Neuron (in vitro differentiated cells): Measurements from ENCODE around the gene NAT8.
"Not testable (repeated sequence)": the region's sequence is repeated elsewhere in the genome, so short reads cannot be mapped to it uniquely, and the experiment has no call there.

Experiments used
- H2AFZ ChIP-seq: one replicate; pipeline ENCODE4 v1.6.1; 2013; ENCODE audit warnings: low read depth, mild to moderate bottlenecking, inconsistent platforms, low read length, moderate library complexity
- H3K27me3 ChIP-seq: one replicate; pipeline ENCODE4 v1.6.1; 2013; ENCODE audit warnings: low read length; ENCODE audit not compliant: insufficient read depth
- H3K36me3 ChIP-seq: one replicate; pipeline ENCODE4 v1.6.1; 2013; ENCODE audit warnings: low read length; ENCODE audit not compliant: insufficient read depth
- H3K4me1 ChIP-seq: one replicate; pipeline ENCODE4 v1.6.1; 2013; ENCODE audit warnings: low read length; ENCODE audit not compliant: insufficient read depth
- H3K4me3 ChIP-seq: 2 replicates; pipeline ENCODE4 v1.5.1; 2013; ENCODE audit warnings: mild to moderate bottlenecking, low read length, moderate library complexity
- H3K9me3 ChIP-seq: one replicate; pipeline ENCODE4 v1.6.1; 2013; ENCODE audit warnings: low read length

The NAT8 gene

GRCh38 chr2:73642338-73643018, at the start of gene NAT8:
NAT8 (minus strand) TSS chr2:73642422; CDS start chr2:73641628, 794 bp downstream.
- Histone ChIP-seq H3K36me3 (no peaks in the 10 kb centered on the region), H3K27me3 (no peaks in the 10 kb centered on the region), H3K4me1 (peaks cover 7% of the 10 kb centered on the region), H3K9me3 (peaks cover 5% of the 10 kb centered on the region), H3K4me3 (no peak within 1 kb of the TSS), H2AFZ (no peak within 1 kb of the TSS)

- H3K4me1 ChIP-seq, H2AFZ ChIP-seq, H3K4me3 ChIP-seq, H3K36me3 ChIP-seq, H3K9me3 ChIP-seq, H3K27me3 ChIP-seq: not testable (repeated sequence)
These were observed 48.3 kb upstream of the NAT8 start for GRCh38 chr2:73690372-73691088.

GRCh38 chr2:73688494-73688893, 46.3 kb upstream of the NAT8 start:
- not testable (repeated sequence) for H3K36me3 ChIP-seq, H3K4me1 ChIP-seq, H2AFZ ChIP-seq, H3K4me3 ChIP-seq, H3K9me3 ChIP-seq
- H3K27me3 ChIP-seq, result peaks cover 10% of the 10 kb centered on the region

- Histone ChIP-seq H3K9me3 (no peaks in the 10 kb centered on the region), H3K4me3 (no peak overlapping the region), H3K4me1 (no peaks in the 10 kb centered on the region), H3K27me3 (peaks cover 4% of the 10 kb centered on the region), H2AFZ (no peak overlapping the region), H3K36me3 (no peaks in the 10 kb centered on the region)
These were observed 43.7 kb upstream of the NAT8 start for GRCh38 chr2:73685764-73686438.

GRCh38 chr2:73684905-73685304, 42.7 kb upstream of the NAT8 start:
- not testable (repeated sequence) for H3K27me3 ChIP-seq, H3K4me3 ChIP-seq, H3K9me3 ChIP-seq, H3K36me3 ChIP-seq, H3K4me1 ChIP-seq, H2AFZ ChIP-seq

GRCh38 chr2:73684325-73684724, 42.1 kb upstream of the NAT8 start:
- H3K4me3 ChIP-seq, H3K4me1 ChIP-seq, H3K27me3 ChIP-seq, H2AFZ ChIP-seq, H3K9me3 ChIP-seq, H3K36me3 ChIP-seq: not testable (repeated sequence)

GRCh38 chr2:73679951-73680571, 37.8 kb upstream of the NAT8 start:
- H3K4me1 ChIP-seq, H2AFZ ChIP-seq, H3K9me3 ChIP-seq, H3K4me3 ChIP-seq, H3K36me3 ChIP-seq, H3K27me3 ChIP-seq: not testable (repeated sequence)

GRCh38 chr2:73679237-73679636, 37.0 kb upstream of the NAT8 start:
- H3K36me3 ChIP-seq, H3K9me3 ChIP-seq, H3K4me3 ChIP-seq, H2AFZ ChIP-seq, H3K27me3 ChIP-seq, H3K4me1 ChIP-seq: not testable (repeated sequence)

GRCh38 chr2:73678008-73678407, 35.8 kb upstream of the NAT8 start:
- not testable (repeated sequence) for H3K27me3 ChIP-seq, H3K4me3 ChIP-seq, H3K36me3 ChIP-seq, H3K4me1 ChIP-seq, H3K9me3 ChIP-seq, H2AFZ ChIP-seq

- not testable (repeated sequence) for H3K27me3 ChIP-seq, H3K4me1 ChIP-seq, H2AFZ ChIP-seq, H3K4me3 ChIP-seq, H3K9me3 ChIP-seq, H3K36me3 ChIP-seq
These were observed 34.0 kb upstream of the NAT8 start for GRCh38 chr2:73676211-73676610.

GRCh38 chr2:73674696-73675157, 32.5 kb upstream of the NAT8 start:
- H3K27me3 ChIP-seq, H2AFZ ChIP-seq, H3K4me1 ChIP-seq: not testable (repeated sequence)

GRCh38 chr2:73669976-73670375, 27.8 kb upstream of the NAT8 start:
- H3K27me3 ChIP-seq, H3K36me3 ChIP-seq, H3K4me3 ChIP-seq, H3K9me3 ChIP-seq, H3K4me1 ChIP-seq, H2AFZ ChIP-seq: not testable (repeated sequence)

More at GRCh38 chr2:73674696-73675157, 32.5 kb upstream of the NAT8 start:
- H3K36me3 ChIP-seq, H3K4me3 ChIP-seq, H3K9me3 ChIP-seq: not testable (repeated sequence)

GRCh38 chr2:73667239-73667638, 25.0 kb upstream of the NAT8 start:
- not testable (repeated sequence) for H3K4me3 ChIP-seq, H3K9me3 ChIP-seq, H3K4me1 ChIP-seq, H2AFZ ChIP-seq, H3K27me3 ChIP-seq, H3K36me3 ChIP-seq
